ENCODE results near the gene SLIT3.

The SLIT3 gene

GRCh38 chr5:168654211-168654721 lies 646.7 kb downstream of the SLIT3 start:
- Histone ChIP-seq H3K4me3 (ENCODE audit: insufficient read depth, low read length, poor library complexity, severe bottlenecking) (no peak overlapping the region), H3K9ac (ENCODE audit: low read length) (no peak overlapping the region), H3K27me3 (ENCODE audit: low read length) (no peaks in the 10 kb centered on the region), H3K9me3 (ENCODE audit: insufficient read depth, low read length) (no peaks in the 10 kb centered on the region), H2AFZ (ENCODE audit: low read depth, low read length, severe bottlenecking) (no peak overlapping the region), H3K36me3 (ENCODE audit: low read length) (no peaks in the 10 kb centered on the region), H3K4me2 (ENCODE audit: low read depth, low read length, poor library complexity, severe bottlenecking) (no peak overlapping the region), H4K20me1 (ENCODE audit: low read depth, low read length) (no peaks in the 10 kb centered on the region), H3K9me2 (replicated peaks; ENCODE audit: insufficient read depth, low read length) (no peaks in the 10 kb centered on the region), H3F3A (ENCODE audit: insufficient read depth) (no peaks in the 10 kb centered on the region), H3K79me2 (ENCODE audit: insufficient read depth, low read length) (no peaks in the 10 kb centered on the region), H3K27ac (ENCODE audit: low read depth, low read length) (no peak overlapping the region)
- TF ChIP-seq EZH2phosphoT487 (conservative IDR thresholded peaks at IDR 0.05; ENCODE audit: low read length) (no peak), CTCF (IDR thresholded peaks at IDR 0.05; ENCODE audit: insufficient read depth, low read length, poor library complexity, severe bottlenecking) (no peak)

- Histone ChIP-seq H3K9me2 (replicated peaks; ENCODE audit: insufficient read depth, low read length) (no peaks in the 10 kb centered on the region), H3K9ac (ENCODE audit: low read length) (no peak overlapping the region), H4K20me1 (ENCODE audit: low read depth, low read length) (no peaks in the 10 kb centered on the region), H3K27ac (ENCODE audit: low read depth, low read length) (no peak overlapping the region), H3F3A (ENCODE audit: insufficient read depth) (no peaks in the 10 kb centered on the region), H3K4me3 (ENCODE audit: insufficient read depth, low read length, poor library complexity, severe bottlenecking) (no peak overlapping the region), H3K4me2 (ENCODE audit: low read depth, low read length, poor library complexity, severe bottlenecking) (no peak overlapping the region), H3K36me3 (ENCODE audit: low read length) (no peaks in the 10 kb centered on the region), H3K9me3 (ENCODE audit: insufficient read depth, low read length) (no peaks in the 10 kb centered on the region), H2AFZ (ENCODE audit: low read depth, low read length, severe bottlenecking) (no peak overlapping the region), H3K27me3 (ENCODE audit: low read length) (no peaks in the 10 kb centered on the region), H3K79me2 (ENCODE audit: insufficient read depth, low read length) (no peaks in the 10 kb centered on the region)
- no peak for TF ChIP-seq CTCF (IDR thresholded peaks at IDR 0.05; ENCODE audit: insufficient read depth, low read length, poor library complexity, severe bottlenecking)
- no peak for TF ChIP-seq EZH2phosphoT487 (conservative IDR thresholded peaks at IDR 0.05; ENCODE audit: low read length)
Measured at GRCh38 chr5:168653626-168654025, 647.3 kb downstream of the SLIT3 start.

- Histone ChIP-seq H2AFZ (ENCODE audit: low read depth, low read length, severe bottlenecking) (no peak overlapping the region), H3K9me3 (ENCODE audit: insufficient read depth, low read length) (no peaks in the 10 kb centered on the region), H3K79me2 (ENCODE audit: insufficient read depth, low read length) (no peaks in the 10 kb centered on the region), H3K4me2 (ENCODE audit: low read depth, low read length, poor library complexity, severe bottlenecking) (no peak overlapping the region), H3F3A (ENCODE audit: insufficient read depth) (no peaks in the 10 kb centered on the region), H3K27ac (ENCODE audit: low read depth, low read length) (no peak overlapping the region), H3K9ac (ENCODE audit: low read length) (no peak overlapping the region), H3K27me3 (ENCODE audit: low read length) (no peaks in the 10 kb centered on the region), H3K36me3 (ENCODE audit: low read length) (no peaks in the 10 kb centered on the region), H3K4me3 (ENCODE audit: insufficient read depth, low read length, poor library complexity, severe bottlenecking) (no peak overlapping the region), H4K20me1 (ENCODE audit: low read depth, low read length) (no peaks in the 10 kb centered on the region), H3K9me2 (replicated peaks; ENCODE audit: insufficient read depth, low read length) (no peaks in the 10 kb centered on the region)
- TF ChIP-seq CTCF (IDR thresholded peaks at IDR 0.05; ENCODE audit: insufficient read depth, low read length, poor library complexity, severe bottlenecking) = no peak
- no peak for TF ChIP-seq EZH2phosphoT487 (conservative IDR thresholded peaks at IDR 0.05; ENCODE audit: low read length)
Measured at GRCh38 chr5:168651648-168652047, 649.3 kb downstream of the SLIT3 start.

Measured in SU-DHL-6 (cell line).